ENCODE data around the gene SLC9A3.

GRCh38 chr5:483011-483410, 41.2 kb downstream of the SLC9A3 start:
- TF ChIP-seq CTCF (IDR thresholded peaks at IDR 0.05) (no peak), ELF1 (IDR thresholded peaks at IDR 0.05) (no peak), EZH2phosphoT487 (IDR thresholded peaks at IDR 0.05; ENCODE audit: borderline replicate concordance, low read depth) (no peak), IRF3 (IDR thresholded peaks at IDR 0.05; ENCODE audit: low read depth, low read length) (no peak), MXI1 (IDR thresholded peaks at IDR 0.05; ENCODE audit: low read depth, low read length) (no peak), ZBTB33 (IDR thresholded peaks at IDR 0.05; ENCODE audit: borderline replicate concordance, low read depth) (no peak), RXRA (IDR thresholded peaks at IDR 0.05; ENCODE audit: borderline replicate concordance, low read depth) (no peak), EP300 (IDR thresholded peaks at IDR 0.05; ENCODE audit: borderline replicate concordance in 1 of 2, low read depth in 1 of 2, low read length in 1 of 2) (no peak), GATA2 (CRISPR knock-in tag; IDR thresholded peaks at IDR 0.05) (no peak), TCF12 (IDR thresholded peaks at IDR 0.05) (no peak), NRF1 (IDR thresholded peaks at IDR 0.05; ENCODE audit: low read depth, low read length) (no peak), FOXM1 (IDR thresholded peaks at IDR 0.05; ENCODE audit: low read depth) (no peak), TAF1 (IDR thresholded peaks at IDR 0.05; ENCODE audit: borderline replicate concordance, low read depth, low read length) (no peak), YY1 (IDR thresholded peaks at IDR 0.05; ENCODE audit: low read depth) (no peak)
